Karpas-422 (cell line): ENCODE data around the gene GCSAM. TPM values are rescaled to one million over a fixed set of nuclear protein-coding genes. Genes with fewer than 3 reads are reported as not detected.
A peak's percentile ranks its signal among the peaks of the same experiment; 100 is the strongest.

Experiments used
- DNase-seq: peaks from one replicate; pipeline ENCODE4 v3.0.0-alpha.2; 2015
- H2AFZ ChIP-seq: fragments of 200-600 bp; sonication (generic); 2 replicates; pipeline ENCODE4 v1.6.1; 2014; ENCODE audit warnings: antibody characterized with exemption, low read length, mixed read lengths
- H3K27ac ChIP-seq: fragments of 200-600 bp; sonication (generic); 2 replicates; pipeline ENCODE4 v1.5.1; 2014; ENCODE audit warnings: mild to moderate bottlenecking, low read length, moderate library complexity
- H3K27me3 ChIP-seq: fragments of 200-600 bp; sonication (generic); 2 replicates; pipeline ENCODE4 v1.6.1; 2014; ENCODE audit warnings: low read length, mixed read lengths
- H3K36me3 ChIP-seq: fragments of 200-600 bp; sonication (generic); 2 replicates; pipeline ENCODE4 v1.6.1; 2014; ENCODE audit warnings: low read length, mixed read lengths; ENCODE audit not compliant: insufficient read depth
- H3K4me1 ChIP-seq: fragments of 200-600 bp; sonication (generic); 2 replicates; pipeline ENCODE4 v1.6.1; 2014; ENCODE audit warnings: mild to moderate bottlenecking, low read length, mixed read lengths
- H3K4me2 ChIP-seq: fragments of 200-600 bp; sonication (generic); 2 replicates; pipeline ENCODE4 v1.6.1; 2014; ENCODE audit warnings: low read length, low read depth, mild to moderate bottlenecking; ENCODE audit not compliant: poor library complexity, severe bottlenecking
- H3K4me3 ChIP-seq: fragments of 200-600 bp; sonication (generic); 2 replicates; pipeline ENCODE4 v1.5.1; 2014; ENCODE audit warnings: mild to moderate bottlenecking, antibody characterized with exemption, low read length, mixed read lengths
- H3K79me2 ChIP-seq: fragments of 200-600 bp; sonication (generic); 2 replicates; pipeline ENCODE4 v1.6.1; 2014; ENCODE audit warnings: mild to moderate bottlenecking, low read length, mixed read lengths
- H3K9ac ChIP-seq: fragments of 200-600 bp; sonication (generic); 2 replicates; pipeline ENCODE4 v1.6.0; 2014; ENCODE audit warnings: low read length
- H3K9me2 ChIP-seq: fragments of 200-600 bp; sonication (generic), shearing (Covaris generic); replicated peaks from 2 replicates; pipeline ENCODE4 v1.6.0; 2014; ENCODE audit warnings: mild to moderate bottlenecking, low read length, moderate library complexity; ENCODE audit not compliant: insufficient read depth
- H3K9me3 ChIP-seq: fragments of 300-700, 200-600 bp; sonication (generic); 2 replicates; pipeline ENCODE4 v1.6.1; 2014; ENCODE audit warnings: low read length, mixed read lengths
- H4K20me1 ChIP-seq: fragments of 200-600 bp; sonication (generic); 2 replicates; pipeline ENCODE4 v1.6.1; 2014; ENCODE audit warnings: mild to moderate bottlenecking, antibody characterized with exemption, low read length, low read depth; ENCODE audit not compliant: insufficient read depth
- total RNA-seq: library from RNA; depleted of rRNA; stranded (reverse); fragments of >200 nt; shearing (Covaris generic); gene quantifications from 2 replicates; pipeline ENCODE4 v1.2.3, GENCODE V29; 2014; ENCODE audit warnings: low replicate concordance

The GCSAM gene
- total RNA-seq, 1 experiment from 2014 or later = 130 TPM

- Histone ChIP-seq H3K4me2 (peak overlapping the region; percentile 64), H4K20me1 (no peaks in the 10 kb centered on the region)
These were observed 12.8 kb downstream of the GCSAM start for GRCh38 chr3:112119962-112120836.

GRCh38 chr3:112117841-112118571, 15.0 kb downstream of the GCSAM start:
- no peaks in the 10 kb centered on the region for H3K27me3 ChIP-seq
- H3K79me2 ChIP-seq = no peaks in the 10 kb centered on the region
- no peak overlapping the region for H2AFZ ChIP-seq
- H3K4me3 ChIP-seq = peak overlapping the region; percentile 26
- no peaks in the 10 kb centered on the region for H4K20me1 ChIP-seq
- peaks cover under 1% of the 10 kb centered on the region; the same call in 1 of the 2 replicates for H3K36me3 ChIP-seq
- H3K9ac ChIP-seq = peak overlapping the region; percentile 65
- peak; percentile 86 for DNase-seq
- peak overlapping the region; percentile 64 for H3K4me2 ChIP-seq
- peaks cover 100% of the 10 kb centered on the region for H3K4me1 ChIP-seq
- no peaks in the 10 kb centered on the region for H3K9me2 ChIP-seq
- H3K27ac ChIP-seq = peak overlapping the region; percentile 99
- H3K9me3 ChIP-seq = no peaks in the 10 kb centered on the region

More at GRCh38 chr3:112119962-112120836, 12.8 kb downstream of the GCSAM start:
- H3K36me3 ChIP-seq = peaks cover 10% of the 10 kb centered on the region
- peak; percentile 72 for DNase-seq
- H3K27ac ChIP-seq = peak overlapping the region; percentile 99
- peak overlapping the region; percentile 12; the same call in 1 of the 2 replicates for H3K4me3 ChIP-seq
- H3K79me2 ChIP-seq = no peaks in the 10 kb centered on the region
- no peaks in the 10 kb centered on the region for H3K9me3 ChIP-seq
- no peaks in the 10 kb centered on the region for H3K27me3 ChIP-seq
- H3K9me2 ChIP-seq = no peaks in the 10 kb centered on the region
- H3K4me1 ChIP-seq = peaks cover 99% of the 10 kb centered on the region
- H2AFZ ChIP-seq = no peak overlapping the region
- H3K9ac ChIP-seq = peak overlapping the region; percentile 65

GRCh38 chr3:112117415-112117814, 15.6 kb downstream of the GCSAM start:
- Histone ChIP-seq H3K9me2 (no peaks in the 10 kb centered on the region), H4K20me1 (no peaks in the 10 kb centered on the region), H3K4me3 (peak overlapping the region; percentile 26), H3K4me2 (peak overlapping the region; percentile 64), H3K27me3 (no peaks in the 10 kb centered on the region), H3K4me1 (peaks cover 100% of the 10 kb centered on the region), H3K36me3 (no peaks in the 10 kb centered on the region), H3K79me2 (no peaks in the 10 kb centered on the region), H3K9me3 (no peaks in the 10 kb centered on the region), H3K9ac (peak overlapping the region; percentile 65), H2AFZ (no peak overlapping the region), H3K27ac (peak overlapping the region; percentile 99)
- peak; percentile 57 for DNase-seq

GRCh38 chr3:112116748-112117186, 16.3 kb downstream of the GCSAM start:
- Histone ChIP-seq H3K4me3 (peak overlapping the region; percentile 26), H3K27ac (peak overlapping the region; percentile 99), H3K4me2 (peak overlapping the region; percentile 64), H3K79me2 (no peaks in the 10 kb centered on the region), H3K27me3 (no peaks in the 10 kb centered on the region), H3K9me2 (no peaks in the 10 kb centered on the region), H4K20me1 (no peaks in the 10 kb centered on the region), H2AFZ (no peak overlapping the region), H3K9ac (peak overlapping the region; percentile 65), H3K4me1 (peaks cover 99% of the 10 kb centered on the region), H3K9me3 (no peaks in the 10 kb centered on the region), H3K36me3 (no peaks in the 10 kb centered on the region)
- DNase-seq = no peak

- no peaks in the 10 kb centered on the region for H3K9me2 ChIP-seq
- peak overlapping the region; percentile 64 for H3K4me2 ChIP-seq
- DNase-seq = peak; percentile 49
- H3K27me3 ChIP-seq = no peaks in the 10 kb centered on the region
- H3K36me3 ChIP-seq = no peaks in the 10 kb centered on the region
- H2AFZ ChIP-seq = no peak overlapping the region
- H3K27ac ChIP-seq = peak overlapping the region; percentile 99
- peak overlapping the region; percentile 65 for H3K9ac ChIP-seq
- no peaks in the 10 kb centered on the region for H3K79me2 ChIP-seq
- H3K9me3 ChIP-seq = no peaks in the 10 kb centered on the region
- H3K4me3 ChIP-seq = 0 out of 2 replicates have a peak overlapping the region, but pooled peaks have one; percentile 26
- peaks cover 91% of the 10 kb centered on the region for H3K4me1 ChIP-seq
- no peaks in the 10 kb centered on the region for H4K20me1 ChIP-seq
These were observed 17.2 kb downstream of the GCSAM start for GRCh38 chr3:112115806-112116383.

- Histone ChIP-seq H3K9me3 (no peaks in the 10 kb centered on the region), H3K9ac (peak overlapping the region; percentile 65), H4K20me1 (no peaks in the 10 kb centered on the region), H3K4me3 (no peak overlapping the region), H3K36me3 (no peaks in the 10 kb centered on the region), H3K9me2 (no peaks in the 10 kb centered on the region), H3K27me3 (no peaks in the 10 kb centered on the region), H3K4me1 (peaks cover 84% of the 10 kb centered on the region), H3K4me2 (peak overlapping the region; percentile 64), H2AFZ (peak overlapping the region; percentile 39), H3K27ac (peak overlapping the region; percentile 99), H3K79me2 (no peaks in the 10 kb centered on the region)
- peak; percentile 50 for DNase-seq
These were observed 17.8 kb downstream of the GCSAM start for GRCh38 chr3:112115161-112115739.

GRCh38 chr3:112114576-112115160, 18.4 kb downstream of the GCSAM start:
- Histone ChIP-seq H4K20me1 (no peaks in the 10 kb centered on the region), H3K36me3 (no peaks in the 10 kb centered on the region), H3K9ac (peak overlapping the region; percentile 65), H3K9me3 (no peaks in the 10 kb centered on the region), H3K4me2 (peak overlapping the region; percentile 64), H3K79me2 (no peaks in the 10 kb centered on the region), H3K27ac (peak overlapping the region; percentile 99), H2AFZ (peak overlapping the region; percentile 39), H3K27me3 (no peaks in the 10 kb centered on the region), H3K9me2 (no peaks in the 10 kb centered on the region), H3K4me1 (peaks cover 78% of the 10 kb centered on the region), H3K4me3 (no peak overlapping the region)
- no peak for DNase-seq
